Kidney (tissue), 14 donors: Measurements from ENCODE around the gene SALL2. TPM values are rescaled to one million over a fixed set of nuclear protein-coding genes. Genes with fewer than 3 reads are reported as not detected.

Experiments used
- DNase-seq, 5 donors: peaks; one replicate each; pipeline ENCODE4 v3.0.0-alpha.2; 2013 to 2020
- FAIRE-seq: peaks from 2 replicates; lab custom pipeline; 2012; peaks lifted over from hg19 to GRCh38; lab: Jason Lieb, UNC
- H3K27ac ChIP-seq, 2 donors: one replicate each; pipeline ENCODE4 v1.7.0; 2013; ENCODE audit warnings: low read depth in 2 of 2, low read length in 2 of 2, inconsistent platforms in 1 of 2
- H3K27me3 ChIP-seq: one replicate; pipeline ENCODE4 v1.7.1; 2013; ENCODE audit warnings: low read length, inconsistent platforms; ENCODE audit not compliant: control insufficient read depth, insufficient read depth
- H3K36me3 ChIP-seq, 3 donors: one replicate each; pipeline versions ENCODE4 v1.7.0 to v1.7.1; 2013; ENCODE audit warnings: low read length in 3 of 3, control low read depth in 1 of 3, inconsistent platforms in 1 of 3; ENCODE audit not compliant: insufficient read depth in 3 of 3, control insufficient read depth in 2 of 3
- H3K4me1 ChIP-seq, 3 donors: one replicate each; pipeline versions ENCODE4 v1.7.0 to v1.7.1; 2013; ENCODE audit warnings: low read length in 3 of 3, inconsistent platforms in 1 of 3, low read depth in 1 of 3; ENCODE audit not compliant: control insufficient read depth in 2 of 3, insufficient read depth in 2 of 3
- H3K4me3 ChIP-seq, 3 donors: one replicate each; pipeline versions ENCODE4 v1.7.0 to v1.8.1; 2013; ENCODE audit warnings: low read length in 3 of 3, control low read depth in 1 of 3, inconsistent platforms in 1 of 3
- H3K9ac ChIP-seq, 3 donors: one replicate each; pipeline versions ENCODE4 v1.7.0 to v1.7.1; 2013; ENCODE audit warnings: low read length in 3 of 3, control low read depth in 1 of 3, inconsistent platforms in 1 of 3
- H3K9me3 ChIP-seq, 3 donors: one replicate each; pipeline versions ENCODE4 v1.7.0 to v1.7.1; 2013; ENCODE audit warnings: low read length in 3 of 3, control low read depth in 1 of 3, inconsistent platforms in 1 of 3; ENCODE audit not compliant: control insufficient read depth in 2 of 3, insufficient read depth in 1 of 3
- intact Hi-C: fragments of 100-400 bp; cut with DNase I; formaldehyde crosslinking; loops from one replicate; pipeline ENCODE4 v1.11.1; 2022
- polyA plus RNA-seq: library from polyadenylated mRNA; stranded (reverse); fragments of 350-450 nt; fragmentation: Illumina TruSeq; extraction: RNeasy Lipid Tissue Mini Kit (QIAGEN cat#74804); gene quantifications from one replicate; pipeline ENCODE4 v1.2.3, GENCODE V29; 2014; ENCODE audit warnings: low read depth, low replicate concordance; ENCODE audit not compliant: insufficient read depth
- total RNA-seq: library from RNA; stranded (reverse); fragmentation: NEBNext Ultra II Directional; extraction: Animal tissue kit (Norgen Biotek cat#: 25700); gene quantifications from one replicate; pipeline ENCODE4 v1.2.1, GENCODE V29; 2021
- TF ChIP-seq, protein P1 (sequence below): IDR thresholded peaks from 3 replicates; pipeline ENCODE4 v1.5.1; 2012; ENCODE audit warnings: mild to moderate bottlenecking, moderate library complexity, borderline replicate concordance; ENCODE audit not compliant: insufficient read depth; ENCODE audit errors: extremely low read depth
- donor health status: control.
- donor health status: control.
- donor health status: control.
- donor health status: control.
- donor health status: control.
- donor health status: DM: yes; HTN: yes; CAD: no.
- donor health status: Normal renal cell carcinoma (clear cell type).

Gene SALL2
- total and polyA plus RNA-seq, 2 donors from 2014 or later: 5.5 to 8.8 TPM

DNA sequence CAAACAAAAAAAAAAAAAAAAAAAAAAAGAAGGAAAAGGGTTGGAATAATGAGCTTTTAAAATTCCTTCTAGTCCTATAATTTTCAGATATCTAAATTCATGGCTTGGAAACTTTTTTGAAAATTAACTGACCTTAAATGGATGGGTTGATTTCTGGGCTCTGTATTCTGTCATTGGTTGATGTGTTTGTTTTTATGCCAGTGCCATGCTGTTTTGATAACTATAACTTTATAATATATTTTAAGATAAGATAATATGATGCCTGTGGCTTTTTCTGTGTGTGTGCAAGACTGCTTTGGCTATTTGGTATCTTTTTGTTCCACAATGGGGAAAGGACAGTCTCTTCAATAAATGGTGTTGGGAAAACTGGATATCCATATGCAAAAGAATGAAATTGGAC is 46.5 kb upstream of the SALL2 start:
- Histone ChIP-seq H3K27ac (no peak overlapping the region), H3K4me3 (no peak overlapping the region), H3K9ac (no peak overlapping the region), H3K36me3 (no peaks in the 10 kb centered on the region), H3K4me1 (no peaks in the 10 kb centered on the region), H3K9me3 (peaks cover 0 to 4% (median 0%) of the 10 kb centered on the region in 3 donors), H3K27me3 (no peaks in the 10 kb centered on the region)
- intact Hi-C loops: no loop called here
- TF ChIP-seq, protein P1, sequence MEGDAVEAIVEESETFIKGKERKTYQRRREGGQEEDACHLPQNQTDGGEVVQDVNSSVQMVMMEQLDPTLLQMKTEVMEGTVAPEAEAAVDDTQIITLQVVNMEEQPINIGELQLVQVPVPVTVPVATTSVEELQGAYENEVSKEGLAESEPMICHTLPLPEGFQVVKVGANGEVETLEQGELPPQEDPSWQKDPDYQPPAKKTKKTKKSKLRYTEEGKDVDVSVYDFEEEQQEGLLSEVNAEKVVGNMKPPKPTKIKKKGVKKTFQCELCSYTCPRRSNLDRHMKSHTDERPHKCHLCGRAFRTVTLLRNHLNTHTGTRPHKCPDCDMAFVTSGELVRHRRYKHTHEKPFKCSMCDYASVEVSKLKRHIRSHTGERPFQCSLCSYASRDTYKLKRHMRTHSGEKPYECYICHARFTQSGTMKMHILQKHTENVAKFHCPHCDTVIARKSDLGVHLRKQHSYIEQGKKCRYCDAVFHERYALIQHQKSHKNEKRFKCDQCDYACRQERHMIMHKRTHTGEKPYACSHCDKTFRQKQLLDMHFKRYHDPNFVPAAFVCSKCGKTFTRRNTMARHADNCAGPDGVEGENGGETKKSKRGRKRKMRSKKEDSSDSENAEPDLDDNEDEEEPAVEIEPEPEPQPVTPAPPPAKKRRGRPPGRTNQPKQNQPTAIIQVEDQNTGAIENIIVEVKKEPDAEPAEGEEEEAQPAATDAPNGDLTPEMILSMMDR: no peak
- no peak for DNase-seq
- FAIRE-seq: no peak

DNA sequence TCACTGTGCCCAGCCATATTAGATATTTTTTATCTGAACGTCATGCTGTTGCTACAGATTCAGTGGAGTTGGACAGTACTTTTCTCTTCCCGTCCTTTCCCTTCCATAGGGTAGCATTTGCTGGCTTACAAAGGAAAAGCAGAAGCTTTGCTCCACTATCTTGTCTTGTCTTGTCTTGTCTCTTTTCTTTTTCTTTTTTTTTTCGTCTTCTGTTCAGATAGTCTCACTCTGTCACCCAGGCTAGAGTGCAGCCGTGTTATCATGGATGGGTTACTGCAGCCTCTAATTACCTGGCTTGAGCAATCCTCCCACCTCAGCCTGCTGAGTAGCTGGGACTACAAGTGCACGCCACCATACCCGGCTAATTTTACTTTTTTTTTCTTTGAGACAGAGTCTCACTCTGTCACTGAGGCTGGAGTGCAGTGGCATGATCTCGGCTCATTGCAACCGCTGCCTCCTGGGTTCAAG is 32.6 kb upstream of the SALL2 start:
- H3K9me3 ChIP-seq: no peaks in the 10 kb centered on the region
- no peak overlapping the region for H3K9ac ChIP-seq
- DNase-seq (no peak), FAIRE-seq (no peak)
- intact Hi-C loops: no loop called here
- H3K27me3 ChIP-seq: no peaks in the 10 kb centered on the region
- no peak overlapping the region for H3K27ac ChIP-seq
- H3K4me1 ChIP-seq: peaks cover 0 to 2% (median 0%) of the 10 kb centered on the region in 3 donors
- no peak overlapping the region for H3K4me3 ChIP-seq
- TF ChIP-seq, protein P1: no peak
- no peaks in the 10 kb centered on the region for H3K36me3 ChIP-seq

DNA sequence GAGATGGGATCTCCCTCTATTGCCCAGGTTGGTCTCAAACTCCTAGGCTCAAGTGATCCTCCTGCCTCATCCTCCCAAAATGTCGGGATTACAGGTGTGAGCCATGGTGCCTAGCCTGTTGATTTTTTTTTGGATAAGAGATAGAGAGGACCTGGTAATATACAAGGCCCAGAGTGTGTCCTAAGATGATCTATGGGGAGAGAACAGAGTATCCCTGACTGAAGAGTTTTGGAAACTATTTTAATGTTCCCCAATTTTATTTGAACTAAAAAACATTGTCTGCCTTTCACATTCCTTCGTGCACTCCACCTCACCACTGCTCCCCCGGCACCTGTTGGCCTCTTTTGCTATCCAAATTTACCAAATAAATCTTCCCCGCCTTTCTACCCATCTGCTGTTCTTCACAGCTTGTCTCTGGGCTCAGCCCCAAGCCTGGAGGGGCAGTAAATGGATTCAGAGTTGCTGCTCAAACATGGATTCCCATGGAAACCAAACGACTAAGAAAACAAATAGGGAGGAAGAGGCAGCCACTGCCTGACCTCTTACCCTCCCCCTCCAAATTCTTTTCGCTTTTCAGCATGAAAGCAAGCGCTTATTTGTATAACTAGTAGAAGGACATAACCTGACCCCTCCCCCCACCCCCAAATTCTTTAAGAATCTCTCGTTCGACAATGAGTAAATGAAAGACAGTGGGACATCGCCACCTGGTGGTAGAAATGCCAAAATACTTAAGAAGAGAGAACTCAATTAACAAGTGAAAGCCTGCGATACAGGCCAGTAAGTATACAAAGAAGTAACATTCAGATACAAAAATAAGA is 31.1 kb upstream of the SALL2 start:
- intact Hi-C loops: no loop called here
- Histone ChIP-seq H3K27me3 (no peaks in the 10 kb centered on the region), H3K36me3 (no peaks in the 10 kb centered on the region), H3K9ac (peak overlapping the region in 2 of 3 donors; percentile 17 to 49), H3K4me3 (peak overlapping the region; percentile 40 to 60 (median 53)), H3K9me3 (no peaks in the 10 kb centered on the region), H3K27ac (peak overlapping the region in 1 of 2 donors; percentile 3), H3K4me1 (peaks cover 0 to 2% (median 0%) of the 10 kb centered on the region in 3 donors)
- DNase-seq: peak; percentile 77 to 98 (median 91)
- TF ChIP-seq, protein P1: peak; percentile 81
- FAIRE-seq: peak; percentile 86
